GM18909 (cell line): ENCODE data around the gene DISP2.

ENCODE experiments used
- ATAC-seq: cut with Tn5 transposase; IDR thresholded peaks from one replicate; pipeline ENCODE4 v1.9.1; 2021; ENCODE audit warnings: mild to moderate bottlenecking; ENCODE audit not compliant: unreplicated experiment, poor library complexity

The DISP2 gene

GRCh38 chr15:40360015-40360414, 2.0 kb downstream of the DISP2 start:
- ATAC-seq: no peak

GRCh38 chr15:40361640-40362039, 3.6 kb downstream of the DISP2 start:
- ATAC-seq: no peak

DNA sequence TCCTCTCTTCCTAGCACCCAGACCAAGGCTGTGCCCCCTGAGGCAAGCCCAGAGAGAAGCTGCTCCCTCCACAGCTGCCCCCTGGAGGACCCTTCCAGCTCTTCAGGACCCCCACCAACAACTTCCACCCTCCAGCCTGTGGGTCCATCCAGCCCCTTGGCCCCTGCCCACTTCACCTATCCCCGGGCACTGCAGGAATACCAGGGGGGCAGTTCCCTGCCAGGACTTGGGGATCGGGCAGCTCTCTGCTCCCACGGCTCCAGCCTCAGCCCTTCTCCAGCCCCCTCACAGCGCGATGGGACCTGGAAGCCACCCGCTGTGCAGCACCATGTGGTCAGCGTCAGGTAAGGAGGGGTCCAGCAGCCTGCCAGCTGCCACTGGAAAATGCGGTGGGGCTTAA, 5.6 kb downstream of the DISP2 start:
- no peak for ATAC-seq

GRCh38 chr15:40364251-40364650, 6.2 kb downstream of the DISP2 start:
- ATAC-seq: no peak

DNA sequence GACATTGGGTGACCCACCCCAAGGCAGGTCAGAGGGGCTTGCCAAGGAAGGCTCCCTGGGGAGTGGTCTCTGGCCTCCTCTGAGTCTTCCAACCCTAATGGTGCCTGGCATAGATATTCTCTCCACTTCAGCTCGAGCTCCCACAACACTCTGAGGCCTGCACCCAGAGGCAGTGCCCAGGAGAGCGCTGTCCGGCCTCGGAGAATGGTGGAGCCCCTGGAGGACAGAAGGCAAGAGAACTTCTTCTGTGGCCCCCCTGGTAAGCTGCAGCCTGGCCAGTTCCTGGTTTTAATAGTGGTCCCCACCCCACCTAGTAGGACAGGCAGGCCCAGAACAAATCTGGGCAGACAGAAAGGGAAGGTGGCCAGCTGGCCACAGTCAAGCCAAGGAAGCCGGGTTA, 7.0 kb downstream of the DISP2 start:
- ATAC-seq: no peak

DNA sequence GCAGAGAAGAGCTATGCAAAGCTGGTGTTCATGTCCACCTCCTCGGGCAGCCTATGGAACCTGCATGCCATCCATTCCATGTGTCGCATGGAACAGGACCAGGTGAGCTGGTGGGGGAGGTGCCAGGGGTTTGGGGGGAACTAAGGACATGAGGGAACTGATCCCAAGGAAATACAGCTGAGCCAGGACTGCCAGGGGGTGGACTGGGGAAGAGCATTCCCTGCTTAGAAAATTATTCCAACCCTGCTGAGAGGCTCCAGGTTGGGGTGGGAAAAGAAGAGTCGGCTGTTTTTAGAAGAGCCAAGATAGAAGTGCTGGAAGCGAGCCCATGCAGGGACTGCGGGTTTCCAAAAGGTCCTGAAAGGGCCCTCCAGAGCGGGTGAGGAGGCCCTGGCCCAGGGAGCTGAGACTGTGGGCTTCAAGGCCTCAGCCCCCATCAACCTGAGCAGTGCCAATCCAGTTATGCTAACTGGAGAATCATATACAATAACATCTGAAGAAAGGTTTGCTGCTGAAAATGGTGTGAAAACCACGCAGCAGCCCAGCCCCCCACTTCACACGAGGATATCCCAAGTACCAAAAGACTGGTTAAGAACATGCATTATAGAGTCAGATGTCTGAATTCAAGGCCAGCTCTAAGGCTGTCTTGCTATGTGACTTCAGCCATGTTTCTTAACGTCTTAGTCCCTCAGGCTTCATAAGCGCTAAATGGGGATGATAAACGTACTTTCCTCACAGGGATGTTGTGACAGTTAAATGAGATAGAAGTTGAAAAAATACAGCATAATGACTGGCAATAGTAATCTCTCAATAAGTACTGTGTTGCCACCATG, 7.8 kb downstream of the DISP2 start:
- ATAC-seq: no peak

DNA sequence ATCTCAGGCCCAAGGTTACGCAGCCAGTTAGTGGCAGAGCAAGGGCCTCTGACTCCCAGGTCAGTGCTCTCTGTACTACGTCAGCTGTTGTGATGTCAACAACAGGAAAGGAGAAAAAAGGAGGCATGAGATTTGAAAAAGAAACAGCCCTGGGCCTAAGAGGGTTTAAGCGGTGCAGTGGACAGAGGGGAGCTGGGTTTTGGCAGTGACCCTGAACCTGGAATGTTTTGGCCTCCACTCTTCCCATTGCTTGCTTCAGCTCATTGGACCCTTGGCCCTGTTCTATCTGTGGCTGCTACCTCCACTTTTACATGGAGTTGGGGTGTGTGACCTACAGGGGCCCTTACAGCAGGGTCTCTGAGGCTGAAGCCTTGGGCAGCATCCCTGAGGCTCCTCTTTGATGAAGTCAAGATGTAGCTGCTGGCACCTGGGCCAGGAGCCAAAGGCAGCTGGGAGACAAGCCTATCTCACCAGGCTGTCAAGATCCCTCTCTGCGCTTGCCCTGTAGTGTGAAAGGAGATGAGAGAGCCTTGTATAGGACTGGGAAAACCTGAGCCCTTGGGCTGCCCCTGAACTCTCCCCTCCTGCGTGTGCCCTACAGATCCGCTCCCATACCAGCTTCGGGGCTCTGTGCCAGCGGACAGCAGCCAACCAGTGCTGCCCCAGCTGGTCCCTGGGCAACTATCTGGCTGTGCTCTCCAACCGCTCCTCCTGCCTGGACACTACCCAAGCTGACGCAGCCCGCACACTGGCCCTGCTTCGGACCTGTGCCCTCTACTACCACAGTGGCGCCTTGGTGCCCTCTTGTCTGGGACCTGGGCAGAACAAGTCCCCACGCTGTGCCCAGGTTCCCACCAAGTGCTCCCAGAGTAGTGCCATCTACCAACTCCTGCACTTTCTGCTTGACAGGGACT, 8.7 kb downstream of the DISP2 start:
- ATAC-seq: no peak

GRCh38 chr15:40367371-40367685, 9.3 kb downstream of the DISP2 start:
- no peak for ATAC-seq

GRCh38 chr15:40367686-40368611, 9.9 kb downstream of the DISP2 start:
- ATAC-seq: peak; percentile 83

- ATAC-seq: no peak
These were observed 10.9 kb downstream of the DISP2 start for GRCh38 chr15:40368719-40369473.

DNA sequence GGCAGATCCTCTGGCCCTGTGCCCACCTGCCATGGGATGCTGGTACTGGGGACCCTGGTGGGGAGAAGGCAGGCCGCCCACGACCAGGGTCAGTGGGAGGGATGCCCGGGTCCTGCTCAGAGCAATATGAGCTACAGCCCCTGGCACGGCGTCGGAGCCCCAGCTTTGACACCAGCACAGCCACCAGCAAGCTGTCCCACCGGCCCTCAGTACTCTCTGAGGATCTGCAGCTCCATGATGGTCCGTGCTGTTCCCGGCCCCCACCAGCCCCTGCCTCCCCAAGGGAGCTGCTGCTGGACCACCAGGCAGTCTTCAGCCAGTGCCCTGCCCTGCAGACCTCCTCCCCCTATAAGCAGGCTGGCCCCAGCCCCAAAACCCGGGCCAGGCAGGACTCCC, 11.5 kb downstream of the DISP2 start:
- no peak for ATAC-seq

- ATAC-seq: no peak
These were observed 12.0 kb downstream of the DISP2 start for GRCh38 chr15:40369971-40370370.

DNA sequence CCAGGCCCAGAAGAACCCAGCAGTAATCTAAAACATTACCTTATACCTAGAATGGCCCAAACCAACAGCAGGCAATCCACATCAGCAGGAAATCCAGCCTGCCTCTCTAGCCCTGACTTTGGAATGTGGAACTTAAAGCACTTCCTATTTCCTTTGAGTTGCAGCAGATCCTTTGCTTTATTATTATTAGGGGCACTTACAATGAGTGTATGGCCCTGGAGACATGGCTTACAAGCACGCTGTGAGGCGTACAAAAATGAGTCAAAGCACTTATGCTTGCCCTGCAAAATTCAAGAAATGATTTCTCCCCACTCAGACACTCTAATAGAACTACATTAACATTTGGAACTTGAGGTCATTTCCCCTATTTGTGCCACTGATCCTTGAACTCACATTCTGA, 15.0 kb downstream of the DISP2 start:
- ATAC-seq: no peak

- no peak for ATAC-seq
These were observed 19.6 kb downstream of the DISP2 start for GRCh38 chr15:40377606-40378005.

- ATAC-seq: no peak
These were observed 21.4 kb downstream of the DISP2 start for GRCh38 chr15:40379374-40379773.

- no peak for ATAC-seq
These were observed 21.8 kb downstream of the DISP2 start for GRCh38 chr15:40379853-40380252.

- ATAC-seq: no peak
These were observed 22.6 kb downstream of the DISP2 start for GRCh38 chr15:40380636-40381035.

GRCh38 chr15:40381818-40382529, 24.0 kb downstream of the DISP2 start:
- ATAC-seq: no peak
